Endodermal cell (in vitro differentiated cells): ENCODE measurements around the gene POMT1. TPM values are rescaled to one million over a fixed set of nuclear protein-coding genes. Genes with fewer than 3 reads are reported as not detected.

ENCODE experiments used
- DNase-seq: peaks from one replicate; pipeline ENCODE4 v3.0.0-alpha.2; 2017
- H3K27ac ChIP-seq: 2 replicates; pipeline ENCODE4 v1.5.1; 2013; ENCODE audit warnings: mild to moderate bottlenecking, low read depth, low read length, moderate library complexity
- H3K27me3 ChIP-seq: 2 replicates; pipeline ENCODE4 v1.6.1; 2013; ENCODE audit warnings: mild to moderate bottlenecking, low read length, moderate library complexity; ENCODE audit not compliant: insufficient read depth, control insufficient read depth, poor library complexity, severe bottlenecking
- H3K36me3 ChIP-seq: 2 replicates; pipeline ENCODE4 v1.7.0; 2013; ENCODE audit warnings: mild to moderate bottlenecking, low read length, moderate library complexity; ENCODE audit not compliant: control insufficient read depth, insufficient read depth
- H3K4me1 ChIP-seq: one replicate; pipeline ENCODE4 v1.7.0; 2013; ENCODE audit warnings: low read length; ENCODE audit not compliant: control insufficient read depth, insufficient read depth
- H3K4me3 ChIP-seq: 2 replicates; pipeline ENCODE4 v1.5.1; 2013; ENCODE audit warnings: mild to moderate bottlenecking, low read length, moderate library complexity
- H3K9ac ChIP-seq: 2 replicates; pipeline ENCODE4 v1.6.1; 2013; ENCODE audit warnings: mild to moderate bottlenecking, low read length, moderate library complexity; ENCODE audit not compliant: poor library complexity, severe bottlenecking; ENCODE audit errors: extremely low read depth
- H3K9me3 ChIP-seq: 2 replicates; pipeline ENCODE4 v1.6.1; 2013; ENCODE audit warnings: mild to moderate bottlenecking, low read length, moderate library complexity; ENCODE audit not compliant: control insufficient read depth
- H3K27ac Mint-ChIP-seq: 2 replicates; pipeline ENCODE4 v1.8.0; 2020; ENCODE audit warnings: mixed read lengths
- H3K27me3 Mint-ChIP-seq: 2 replicates; pipeline ENCODE4 v1.8.0; 2021; ENCODE audit warnings: mild to moderate bottlenecking, mixed read lengths; ENCODE audit not compliant: insufficient read depth
- H3K36me3 Mint-ChIP-seq: 2 replicates; pipeline ENCODE4 v1.8.0; 2020; ENCODE audit warnings: low read depth, mixed read lengths
- H3K4me1 Mint-ChIP-seq: 2 replicates; pipeline ENCODE4 v1.8.0; 2020; ENCODE audit warnings: mixed read lengths
- H3K4me3 Mint-ChIP-seq: 2 replicates; pipeline ENCODE4 v1.8.0; 2020; ENCODE audit warnings: mild to moderate bottlenecking, moderate library complexity, mixed read lengths
- H3K9me3 Mint-ChIP-seq: 2 replicates; pipeline ENCODE4 v1.8.0; 2020; ENCODE audit warnings: mild to moderate bottlenecking, mixed read lengths
- WGBS, 2 experiments: methylation state at CpG; one replicate each; pipeline versions ENCODE4 v1.1.5 to v1.1.7; 2013; ENCODE audit warnings: missing lambda C conversion rate in 2 of 2, mixed read lengths in 1 of 2; ENCODE audit not compliant: insufficient coverage in 1 of 2, insufficient read length in 1 of 2; 5-methylcytosine and 5-hydroxymethylcytosine counted together
- total RNA-seq, 2 donors: library from RNA; stranded (reverse); fragmentation: NEBNext Ultra II Directional in 1 of 2; extraction: Animal tissue kit (Norgen Biotek cat#: 25700) in 1 of 2; gene quantifications; 2 replicates in 1 of 2; 3 replicates in 1 of 2; pipeline ENCODE4 v1.2.1, GENCODE V29; 2021
- TF ChIP-seq, protein P1 (sequence below): fragments of 200-600 bp; sonication (generic); conservative IDR thresholded peaks from 2 replicates; pipeline ENCODE4 v1.5.0; 2021; ENCODE audit warnings: antibody characterized with exemption, mild to moderate bottlenecking

Gene POMT1
- total RNA-seq, 2 donors from 2014 or later, result 42.3 to 53.8 TPM

DNA sequence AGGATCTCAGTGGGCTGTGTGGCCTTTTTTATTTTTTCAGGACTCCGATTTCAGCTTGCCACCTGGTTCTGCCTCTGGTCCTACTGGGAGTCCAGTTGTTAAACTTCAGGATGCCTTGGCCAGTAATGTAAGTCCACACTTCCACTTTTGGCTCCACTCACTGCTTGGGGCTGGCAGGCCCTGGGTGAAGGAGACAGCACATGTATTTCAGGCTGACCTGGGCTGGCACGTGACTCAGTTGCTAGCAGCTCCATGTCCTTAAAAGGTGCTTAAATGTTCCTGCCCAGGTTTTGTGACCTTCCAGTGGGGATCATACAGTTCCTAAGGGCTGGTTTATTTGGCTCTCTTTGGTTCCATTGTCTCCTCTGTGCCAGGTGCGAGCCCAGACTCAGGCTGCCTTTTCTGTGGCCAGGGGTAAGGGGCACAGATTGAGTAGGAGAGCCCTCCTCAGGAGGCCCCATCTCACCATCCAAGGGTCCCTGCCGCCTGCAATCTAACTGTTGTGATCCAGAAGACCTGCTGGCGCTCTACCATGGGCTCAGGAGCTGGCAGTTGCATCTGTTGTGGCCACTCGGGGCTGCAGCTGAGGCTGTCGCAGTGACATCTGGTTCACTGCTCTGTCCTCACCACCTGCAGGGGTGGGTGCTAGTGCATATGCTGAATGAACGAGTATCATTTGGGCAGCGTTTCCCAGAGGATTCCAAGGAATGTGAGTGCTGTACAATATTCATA, 19.2 kb upstream of the POMT1 start:
- Mint-ChIP-seq H3K9me3 (no peaks in the 10 kb centered on the region), H3K27ac (peak overlapping the region; percentile 13), H3K4me3 (no peak overlapping the region), H3K4me1 (no peaks in the 10 kb centered on the region), H3K36me3 (peaks cover 94% of the 10 kb centered on the region), H3K27me3 (no peaks in the 10 kb centered on the region)
- no peak for DNase-seq
- 69 to 92% methylated on average over 4 to 9 of the region's 9 CpGs for WGBS, 2 experiments
- Histone ChIP-seq H3K4me1 (no peaks in the 10 kb centered on the region), H3K27ac (no peak overlapping the region), H3K4me3 (no peak overlapping the region), H3K27me3 (no peaks in the 10 kb centered on the region), H3K9ac (no peak overlapping the region), H3K36me3 (peaks cover 98% of the 10 kb centered on the region), H3K9me3 (no peaks in the 10 kb centered on the region)
- TF ChIP-seq, protein P1, sequence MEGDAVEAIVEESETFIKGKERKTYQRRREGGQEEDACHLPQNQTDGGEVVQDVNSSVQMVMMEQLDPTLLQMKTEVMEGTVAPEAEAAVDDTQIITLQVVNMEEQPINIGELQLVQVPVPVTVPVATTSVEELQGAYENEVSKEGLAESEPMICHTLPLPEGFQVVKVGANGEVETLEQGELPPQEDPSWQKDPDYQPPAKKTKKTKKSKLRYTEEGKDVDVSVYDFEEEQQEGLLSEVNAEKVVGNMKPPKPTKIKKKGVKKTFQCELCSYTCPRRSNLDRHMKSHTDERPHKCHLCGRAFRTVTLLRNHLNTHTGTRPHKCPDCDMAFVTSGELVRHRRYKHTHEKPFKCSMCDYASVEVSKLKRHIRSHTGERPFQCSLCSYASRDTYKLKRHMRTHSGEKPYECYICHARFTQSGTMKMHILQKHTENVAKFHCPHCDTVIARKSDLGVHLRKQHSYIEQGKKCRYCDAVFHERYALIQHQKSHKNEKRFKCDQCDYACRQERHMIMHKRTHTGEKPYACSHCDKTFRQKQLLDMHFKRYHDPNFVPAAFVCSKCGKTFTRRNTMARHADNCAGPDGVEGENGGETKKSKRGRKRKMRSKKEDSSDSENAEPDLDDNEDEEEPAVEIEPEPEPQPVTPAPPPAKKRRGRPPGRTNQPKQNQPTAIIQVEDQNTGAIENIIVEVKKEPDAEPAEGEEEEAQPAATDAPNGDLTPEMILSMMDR, result no peak

DNA sequence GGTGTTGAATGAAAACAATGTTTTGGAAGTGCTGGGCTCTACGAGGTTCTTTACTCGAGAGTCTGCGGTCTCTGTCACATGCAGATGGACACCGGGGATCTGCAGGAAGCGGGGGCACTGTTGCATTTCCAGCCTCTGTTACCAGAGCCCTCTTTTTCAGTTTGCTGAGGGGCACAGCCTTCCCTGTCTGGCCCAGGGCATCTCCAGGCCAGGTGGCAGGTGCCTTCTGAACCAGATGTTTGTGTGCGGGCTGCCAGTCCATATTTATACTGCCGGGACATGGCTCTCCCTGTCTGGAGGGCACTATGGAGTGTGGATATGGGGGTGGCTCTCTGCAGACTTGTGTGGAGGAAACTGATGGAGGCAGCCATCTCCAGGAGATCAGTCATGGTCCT, 18.7 kb upstream of the POMT1 start:
- Mint-ChIP-seq H3K9me3 (no peaks in the 10 kb centered on the region), H3K27me3 (no peaks in the 10 kb centered on the region), H3K27ac (no peak overlapping the region), H3K36me3 (peaks cover 94% of the 10 kb centered on the region), H3K4me1 (no peaks in the 10 kb centered on the region), H3K4me3 (no peak overlapping the region)
- Histone ChIP-seq H3K36me3 (peaks cover 98% of the 10 kb centered on the region), H3K9me3 (no peaks in the 10 kb centered on the region), H3K9ac (no peak overlapping the region), H3K27ac (no peak overlapping the region), H3K4me1 (no peaks in the 10 kb centered on the region), H3K27me3 (no peaks in the 10 kb centered on the region), H3K4me3 (no peak overlapping the region)
- no peak for DNase-seq
- 94% methylated on average over 4 to 7 of the region's 7 CpGs for WGBS, 2 experiments
- TF ChIP-seq, protein P1, result no peak

DNA sequence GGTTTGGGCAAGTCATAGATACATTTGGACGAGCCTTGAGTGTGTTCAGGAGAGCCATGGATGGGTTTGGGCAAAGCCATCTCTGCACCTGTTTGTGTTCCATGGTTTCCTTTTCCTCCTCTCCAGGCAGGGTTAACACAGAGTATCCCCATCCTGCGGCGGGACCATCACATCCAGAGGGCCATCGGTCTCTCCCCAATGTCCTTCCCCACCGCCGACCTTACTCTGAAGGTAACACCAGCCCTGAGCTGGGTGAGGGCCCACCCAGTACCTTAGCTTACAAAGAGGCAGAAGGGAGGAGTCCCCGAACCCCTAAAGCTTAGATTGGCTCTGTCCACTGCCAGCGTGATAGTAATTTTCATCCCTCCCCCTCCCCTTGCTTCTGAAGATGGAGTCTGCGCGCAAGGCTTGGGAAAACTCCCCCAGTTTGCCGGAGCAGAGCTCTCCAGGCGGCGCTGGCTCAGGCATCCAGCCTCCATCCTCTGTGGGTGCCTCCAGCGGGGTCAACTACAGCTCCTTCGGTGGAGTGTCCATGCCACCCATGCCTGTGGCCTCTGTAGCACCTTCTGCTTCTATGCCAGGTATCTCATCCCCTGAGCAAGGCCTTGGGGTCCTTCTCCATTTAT, 18.0 kb upstream of the POMT1 start:
- Mint-ChIP-seq H3K27ac (no peak overlapping the region), H3K27me3 (no peaks in the 10 kb centered on the region), H3K4me3 (no peak overlapping the region), H3K36me3 (peaks cover 93% of the 10 kb centered on the region), H3K9me3 (no peaks in the 10 kb centered on the region), H3K4me1 (no peaks in the 10 kb centered on the region)
- WGBS, 2 experiments, result 94 to 96% methylated on average over 8 to 15 of the region's 15 CpGs
- peaks cover 95% of the 10 kb centered on the region for H3K36me3 ChIP-seq
- no peaks in the 10 kb centered on the region for H3K9me3 ChIP-seq
- TF ChIP-seq, protein P1, result no peak
- no peak overlapping the region for H3K9ac ChIP-seq
- no peak overlapping the region for H3K4me3 ChIP-seq
- no peaks in the 10 kb centered on the region for H3K27me3 ChIP-seq
- no peak for DNase-seq
- no peak overlapping the region for H3K27ac ChIP-seq
- no peaks in the 10 kb centered on the region for H3K4me1 ChIP-seq
